Metanephros (tissue), 1 donor: ENCODE data around the gene NPIPA5. TPM values are rescaled to one million over a fixed set of nuclear protein-coding genes. Genes with fewer than 3 reads are reported as not detected.

ENCODE experiments used
- total RNA-seq: library from RNA; depleted of rRNA; stranded (reverse); fragments of >200 nt; gene quantifications from one replicate; pipeline ENCODE4 v1.2.3, GENCODE V29; 2014

The NPIPA5 gene
- not detected for total RNA-seq

GRCh38 chr16:15378194-15378593 lies at the start of gene NPIPA5:
Gene NPIPA5 (minus strand): TSS chr16:15378294. CDS start chr16:15378294, 0 bp downstream.

GRCh38 chr16:15395631-15396508 lies 17.8 kb upstream of the NPIPA5 start, which contains the start of gene MPV17L:
Gene MPV17L (plus strand): TSS chr16:15395754. CDS start chr16:15395898, 144 bp downstream.

Other genes starting within 250 kb of the NPIPA5 start
- 8.2 TPM for gene MPV17L, start 17.5 kb upstream of the NPIPA5 start, total RNA-seq
- 27.4 TPM for gene BMERB1, start 56.3 kb upstream of the NPIPA5 start, total RNA-seq